HG02798 (cell line): ENCODE results near the gene LSM2.
"Not testable (repeated sequence)": the region's sequence is repeated elsewhere in the genome, so short reads cannot be mapped to it uniquely, and the experiment has no call there.

Experiments used
- ATAC-seq: cut with Tn5 transposase; IDR thresholded peaks from one replicate; pipeline ENCODE4 v1.9.1; 2021; ENCODE audit warnings: mild to moderate bottlenecking; ENCODE audit not compliant: unreplicated experiment, poor library complexity

LSM2 gene

GRCh38 chr6:31829633-31830283 lies 23.0 kb upstream of the LSM2 start:
- no peak for ATAC-seq

GRCh38 chr6:31827286-31828079 lies 20.7 kb upstream of the LSM2 start, which contains the start of gene HSPA1B:
Gene HSPA1B, plus strand, starts transcription at chr6:31827738. Its CDS starts 213 bp downstream, at chr6:31827951.
- peak; percentile 83 for ATAC-seq

GRCh38 chr6:31826793-31827285 lies 20.1 kb upstream of the LSM2 start:
- no peak for ATAC-seq

GRCh38 chr6:31825553-31825952 lies 18.8 kb upstream of the LSM2 start:
- ATAC-seq = no peak

- ATAC-seq = not testable (repeated sequence)
These were observed 16.9 kb upstream of the LSM2 start for GRCh38 chr6:31823592-31824196.

- peak; percentile 60 for ATAC-seq
These were observed 15.5 kb upstream of the LSM2 start for GRCh38 chr6:31822036-31822821.

- ATAC-seq = peak; percentile 61
These were observed 14.7 kb upstream of the LSM2 start for GRCh38 chr6:31821301-31822035.

- not testable (repeated sequence) for ATAC-seq
These were observed 13.6 kb upstream of the LSM2 start for GRCh38 chr6:31820399-31820798.

GRCh38 chr6:31819871-31820299 lies 13.1 kb upstream of the LSM2 start:
- no peak for ATAC-seq

- not testable (repeated sequence) for ATAC-seq
These were observed 11.3 kb upstream of the LSM2 start for GRCh38 chr6:31817929-31818511.

- not testable (repeated sequence) for ATAC-seq
These were observed 10.6 kb upstream of the LSM2 start for GRCh38 chr6:31817133-31817928.

GRCh38 chr6:31815025-31815838 lies 8.5 kb upstream of the LSM2 start, which contains the start of the genes HSPA1A and HSPA1L:
Gene HSPA1A, plus strand, starts transcription at chr6:31815543. Its CDS starts 214 bp downstream, at chr6:31815757.
Gene HSPA1L, minus strand, starts transcription at chr6:31815283. Its CDS starts 3,311 bp downstream, at chr6:31811972.
- ATAC-seq = peak; percentile 50

GRCh38 chr6:31814677-31815024 lies 7.9 kb upstream of the LSM2 start:
- peak; percentile 49 for ATAC-seq

GRCh38 chr6:31813465-31813849 lies 6.7 kb upstream of the LSM2 start:
- no peak for ATAC-seq

- ATAC-seq = no peak
These were observed 4.9 kb upstream of the LSM2 start for GRCh38 chr6:31811645-31812044.

GRCh38 chr6:31808599-31808998 lies 1.8 kb upstream of the LSM2 start:
- not testable (repeated sequence) for ATAC-seq

GRCh38 chr6:31805939-31806469 lies 762 bp downstream of the LSM2 start:
- ATAC-seq = no peak
